ENCODE data around the gene SPRR3. TPM values are rescaled to one million over a fixed set of nuclear protein-coding genes. Genes with fewer than 3 reads are reported as not detected.

The SPRR3 gene
- total RNA-seq, 1 donor from 2014 or later: not detected

DNA sequence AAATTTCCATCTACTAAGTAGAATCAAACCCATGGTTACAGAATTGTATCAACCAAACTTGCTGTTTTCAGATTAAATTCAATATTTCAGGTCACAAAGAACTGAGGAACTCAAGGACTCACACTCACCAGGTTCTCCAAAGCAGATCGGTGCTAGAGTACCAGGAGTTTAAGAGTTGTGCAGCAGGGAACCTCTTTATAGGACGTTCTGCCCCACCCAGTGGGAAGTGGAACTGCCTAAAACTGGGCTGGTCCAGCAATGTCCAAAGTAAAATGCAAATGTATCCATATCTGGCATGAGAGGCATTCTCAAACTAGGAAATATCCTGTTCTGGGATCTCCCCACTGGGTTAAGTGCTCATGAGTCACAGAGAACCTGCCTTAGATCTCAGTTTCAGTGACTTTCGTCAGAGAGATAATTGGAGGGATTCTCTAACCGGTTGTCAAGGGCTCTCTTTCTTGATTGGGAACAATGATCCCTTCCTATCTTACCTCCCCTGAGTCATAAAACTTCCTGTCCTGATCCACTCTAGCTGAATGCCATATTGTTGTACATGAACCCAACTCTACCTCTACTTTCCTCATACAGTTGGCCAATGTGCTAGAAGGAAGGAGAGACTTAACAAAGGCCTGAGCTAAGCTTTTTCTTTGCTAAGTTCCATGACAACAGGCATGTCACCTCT lies 39.5 kb downstream of the SPRR3 start, which contains the start of gene SPRR2D:
TSS of gene SPRR2D (minus strand) at position 171 of the 682 bp plus-strand sequence. CDS start 774 bp downstream, outside the sequence.
- no peaks in the 10 kb centered on the region for H3K9me3 Mint-ChIP-seq (ENCODE audit: unreplicated experiment)
- DNase-seq (ENCODE audit: extremely low spot score, unreplicated experiment): no peak

DNA sequence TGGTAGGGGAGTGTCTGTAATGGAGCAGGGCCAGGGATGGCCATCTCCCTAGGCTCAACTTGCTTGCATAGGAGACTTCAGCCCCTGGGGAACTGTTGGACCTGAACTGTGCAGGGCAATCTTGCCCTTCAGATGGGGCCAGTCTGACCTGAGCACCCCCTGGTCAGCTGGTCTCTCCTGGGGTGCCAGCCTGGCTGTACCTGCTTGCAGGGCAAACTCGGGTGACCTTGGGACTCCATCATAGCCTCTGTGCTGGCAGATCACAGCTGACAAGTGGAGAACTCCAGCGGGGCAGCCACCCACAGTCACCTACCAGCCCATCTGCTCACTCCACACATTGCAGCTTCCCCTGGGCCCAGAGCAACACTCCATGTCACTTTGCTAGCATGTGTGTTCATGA lies 47.7 kb downstream of the SPRR3 start:
- DNase-seq (ENCODE audit: extremely low spot score, unreplicated experiment): no peak
- Mint-ChIP-seq H3K36me3 (ENCODE audit: unreplicated experiment) (no peaks in the 10 kb centered on the region), H3K4me3 (ENCODE audit: unreplicated experiment) (no peak overlapping the region), H3K27ac (ENCODE audit: unreplicated experiment) (no peak overlapping the region), H3K4me1 (ENCODE audit: unreplicated experiment) (no peaks in the 10 kb centered on the region), H3K27me3 (ENCODE audit: unreplicated experiment) (no peaks in the 10 kb centered on the region), H3K9me3 (ENCODE audit: unreplicated experiment) (no peaks in the 10 kb centered on the region)
- TF ChIP-seq, protein P1, sequence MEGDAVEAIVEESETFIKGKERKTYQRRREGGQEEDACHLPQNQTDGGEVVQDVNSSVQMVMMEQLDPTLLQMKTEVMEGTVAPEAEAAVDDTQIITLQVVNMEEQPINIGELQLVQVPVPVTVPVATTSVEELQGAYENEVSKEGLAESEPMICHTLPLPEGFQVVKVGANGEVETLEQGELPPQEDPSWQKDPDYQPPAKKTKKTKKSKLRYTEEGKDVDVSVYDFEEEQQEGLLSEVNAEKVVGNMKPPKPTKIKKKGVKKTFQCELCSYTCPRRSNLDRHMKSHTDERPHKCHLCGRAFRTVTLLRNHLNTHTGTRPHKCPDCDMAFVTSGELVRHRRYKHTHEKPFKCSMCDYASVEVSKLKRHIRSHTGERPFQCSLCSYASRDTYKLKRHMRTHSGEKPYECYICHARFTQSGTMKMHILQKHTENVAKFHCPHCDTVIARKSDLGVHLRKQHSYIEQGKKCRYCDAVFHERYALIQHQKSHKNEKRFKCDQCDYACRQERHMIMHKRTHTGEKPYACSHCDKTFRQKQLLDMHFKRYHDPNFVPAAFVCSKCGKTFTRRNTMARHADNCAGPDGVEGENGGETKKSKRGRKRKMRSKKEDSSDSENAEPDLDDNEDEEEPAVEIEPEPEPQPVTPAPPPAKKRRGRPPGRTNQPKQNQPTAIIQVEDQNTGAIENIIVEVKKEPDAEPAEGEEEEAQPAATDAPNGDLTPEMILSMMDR (IDR thresholded peaks at IDR 0.05): no peak

More for the DNA sequence above, 39.5 kb downstream of the SPRR3 start, which contains the start of gene SPRR2D:
- Mint-ChIP-seq H3K4me1 (ENCODE audit: unreplicated experiment) (no peaks in the 10 kb centered on the region), H3K27ac (ENCODE audit: unreplicated experiment) (no peak within 1 kb of the TSS), H3K36me3 (ENCODE audit: unreplicated experiment) (no peaks in the 10 kb centered on the region), H3K27me3 (ENCODE audit: unreplicated experiment) (no peaks in the 10 kb centered on the region), H3K4me3 (ENCODE audit: unreplicated experiment) (no peak within 1 kb of the TSS)
- TF ChIP-seq, protein P1 (IDR thresholded peaks at IDR 0.05): no peak

Other genes with a start within 250 kb of the SPRR3 start
- not detected in 2 replicates for gene KPRP, start 243.7 kb upstream of the SPRR3 start, total RNA-seq
- gene LCE1F, start 226.6 kb upstream of the SPRR3 start, total RNA-seq: not detected in 2 replicates
- gene LCE1E, start 215.5 kb upstream of the SPRR3 start, total RNA-seq: not detected in 2 replicates
- gene LCE1D, start 205.0 kb upstream of the SPRR3 start, total RNA-seq: not detected in 2 replicates
- not detected in 2 replicates for gene LCE1C, start 195.1 kb upstream of the SPRR3 start, total RNA-seq
- not detected in 2 replicates for gene LCE1B, start 189.8 kb upstream of the SPRR3 start, total RNA-seq
- not detected in 2 replicates for gene LCE1A, start 174.3 kb upstream of the SPRR3 start, total RNA-seq
- not detected in 2 replicates for gene LCE6A, start 158.9 kb upstream of the SPRR3 start, total RNA-seq
- gene LCE7A, start 141.8 kb upstream of the SPRR3 start, total RNA-seq: not detected in 2 replicates
- gene SMCP, start 123.4 kb upstream of the SPRR3 start, total RNA-seq: not detected in 2 replicates
- gene IVL, start 93.2 kb upstream of the SPRR3 start, total RNA-seq: not detected in 2 replicates
- not detected in 2 replicates for gene SPRR5, start 54.5 kb upstream of the SPRR3 start, total RNA-seq
- gene SPRR4, start 31.1 kb upstream of the SPRR3 start, total RNA-seq: not detected in 2 replicates
- gene SPRR1A, start 17.7 kb upstream of the SPRR3 start, total RNA-seq: not detected in 2 replicates
- not detected in 2 replicates for gene SPRR1B, start 29.5 kb downstream of the SPRR3 start, total RNA-seq
- not detected in 2 replicates for gene SPRR2D, start 39.4 kb downstream of the SPRR3 start, total RNA-seq
- not detected in 2 replicates for gene SPRR2A, start 55.8 kb downstream of the SPRR3 start, total RNA-seq
- not detected in 2 replicates for gene SPRR2B, start 69.9 kb downstream of the SPRR3 start, total RNA-seq
- gene SPRR2E, start 92.8 kb downstream of the SPRR3 start, total RNA-seq: not detected in 2 replicates
- not detected in 2 replicates for gene SPRR2F, start 111.8 kb downstream of the SPRR3 start, total RNA-seq
- gene SPRR2G, start 149.1 kb downstream of the SPRR3 start, total RNA-seq: not detected in 2 replicates
- gene LELP1, start 201.7 kb downstream of the SPRR3 start, total RNA-seq: not detected in 2 replicates
- gene PRR9, start 215.8 kb downstream of the SPRR3 start, total RNA-seq: not detected in 2 replicates